GM21367 (cell line): ENCODE measurements around the gene CDH4.

Source experiments
- ATAC-seq: cut with Tn5 transposase; IDR thresholded peaks from one replicate; pipeline ENCODE4 v1.9.1; 2021; ENCODE audit not compliant: unreplicated experiment

CDH4 gene

DNA sequence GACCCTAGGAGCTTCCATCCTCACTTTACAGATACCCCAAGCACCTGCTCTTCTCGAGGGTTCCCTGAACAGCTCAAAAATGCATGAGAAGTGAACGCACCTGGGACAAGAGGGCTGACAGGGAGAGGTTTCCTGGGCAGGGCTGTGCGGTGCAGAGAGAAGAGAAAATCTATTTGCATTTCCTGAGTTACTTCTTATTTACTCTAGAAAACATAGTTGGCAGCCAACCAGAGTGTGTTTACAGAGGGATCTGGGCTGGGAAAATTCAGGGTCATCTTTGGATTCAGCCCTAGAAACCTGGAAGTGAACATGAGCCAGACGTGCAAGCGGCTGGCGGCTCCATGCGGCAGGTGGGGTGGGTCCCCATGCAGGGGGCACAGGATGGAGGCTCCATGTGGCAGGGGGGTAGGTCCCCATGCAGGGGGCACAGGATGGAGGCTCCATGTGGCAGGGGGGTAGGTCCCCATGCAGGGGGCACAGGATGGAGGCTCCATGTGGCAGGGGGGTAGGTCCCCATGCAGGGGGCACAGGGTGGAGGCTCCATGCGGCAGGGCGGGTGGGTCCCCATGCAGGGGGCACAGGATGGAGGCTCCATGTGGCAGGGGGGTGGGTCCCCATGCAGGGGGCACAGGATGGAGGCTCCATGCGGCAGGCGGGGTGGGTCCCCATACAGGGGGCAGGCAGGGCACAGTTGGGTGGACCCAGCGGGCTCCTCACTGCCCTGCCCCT lies 471.6 kb downstream of the CDH4 start:
- no peak for ATAC-seq

GRCh38 chr20:61724376-61724775 lies 472.3 kb downstream of the CDH4 start:
- ATAC-seq: no peak

GRCh38 chr20:61725145-61725544 lies 473.1 kb downstream of the CDH4 start:
- ATAC-seq: no peak

- no peak for ATAC-seq
These were observed 473.9 kb downstream of the CDH4 start for GRCh38 chr20:61725966-61726365.

DNA sequence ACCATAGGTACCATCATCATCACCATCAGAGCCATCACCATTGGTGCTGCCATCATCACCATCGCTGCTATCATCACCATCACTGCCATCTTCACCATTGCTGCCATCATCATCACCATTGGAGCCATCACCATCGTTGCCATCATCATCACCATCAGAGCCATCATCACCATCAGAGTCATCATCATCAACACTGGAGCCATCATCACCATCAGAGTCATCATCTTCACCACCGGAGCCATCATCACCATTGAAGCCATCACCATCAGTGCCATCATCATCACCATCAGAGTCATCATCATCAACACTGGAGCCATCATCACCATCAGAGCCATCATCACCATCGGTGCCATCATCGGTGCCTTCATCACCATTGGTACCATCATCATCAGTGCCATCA lies 474.9 kb downstream of the CDH4 start:
- ATAC-seq: no peak

GRCh38 chr20:61727761-61728160 lies 475.7 kb downstream of the CDH4 start:
- no peak for ATAC-seq

DNA sequence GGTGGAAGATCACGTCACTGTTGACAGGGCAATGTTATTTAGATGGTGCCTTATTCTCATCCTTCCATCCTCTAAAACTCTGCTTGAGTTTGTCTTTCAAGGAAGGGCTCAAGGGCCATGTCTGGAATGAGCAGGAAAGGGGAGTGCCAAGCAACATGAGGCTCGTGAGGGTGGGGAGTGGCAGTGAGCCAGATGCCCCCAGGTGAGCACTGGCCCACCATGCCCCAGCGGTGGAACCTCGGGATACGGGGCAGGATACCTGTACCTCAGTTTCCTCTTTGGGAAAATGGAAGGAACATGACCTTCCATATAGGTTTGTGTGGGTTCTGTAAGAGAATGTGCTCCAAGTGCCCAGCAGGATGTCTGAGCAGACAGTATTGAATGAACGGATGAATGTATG lies 476.3 kb downstream of the CDH4 start:
- ATAC-seq: no peak

DNA sequence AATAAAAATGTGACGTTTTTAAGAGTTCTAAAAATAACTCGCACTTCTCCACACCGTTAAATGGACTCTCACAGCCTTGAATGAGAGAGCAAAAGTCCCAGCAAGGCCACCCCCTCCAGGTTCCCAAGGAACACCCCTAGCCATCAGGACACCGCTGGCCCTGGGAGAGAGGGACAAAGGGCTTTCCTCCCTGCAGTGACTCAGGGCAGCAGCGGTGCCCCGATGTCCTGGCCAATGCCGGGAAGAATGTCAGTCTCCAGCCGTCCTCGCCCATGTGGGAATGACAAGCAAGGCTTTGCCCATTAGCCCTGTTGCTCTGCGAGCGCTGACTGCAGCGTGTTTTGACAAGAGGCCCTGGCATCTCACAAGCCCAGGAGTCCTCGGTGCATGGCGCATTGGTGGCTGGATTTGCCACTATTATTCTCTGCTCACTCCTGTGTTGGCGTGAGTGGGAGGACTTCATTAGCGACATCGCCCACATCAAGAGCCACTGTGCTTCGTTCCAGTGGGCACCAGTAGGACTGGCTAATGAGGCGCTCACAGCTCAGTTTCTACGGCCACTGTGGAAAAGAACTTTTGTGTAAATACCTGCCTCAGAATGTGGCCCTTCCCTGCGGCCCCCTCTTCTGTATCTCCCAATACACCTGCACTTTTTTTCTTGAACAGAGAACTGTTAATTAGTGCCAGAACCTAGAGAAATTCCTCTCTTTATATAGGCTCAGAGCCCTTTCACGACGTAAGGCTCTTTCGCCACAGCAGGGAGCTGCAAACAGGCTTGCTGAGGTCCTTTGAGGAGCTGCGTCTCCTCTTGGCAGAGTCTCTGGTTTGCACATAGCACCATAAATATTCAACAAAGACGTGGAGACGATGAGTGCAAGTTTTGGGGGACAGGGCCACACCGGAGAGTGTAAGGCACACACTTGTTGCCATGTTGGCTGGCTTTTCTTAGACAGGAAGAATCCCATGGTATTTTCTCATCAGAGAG lies 477.0 kb downstream of the CDH4 start:
- ATAC-seq: no peak

- no peak for ATAC-seq
These were observed 478.7 kb downstream of the CDH4 start for GRCh38 chr20:61730631-61731362.

DNA sequence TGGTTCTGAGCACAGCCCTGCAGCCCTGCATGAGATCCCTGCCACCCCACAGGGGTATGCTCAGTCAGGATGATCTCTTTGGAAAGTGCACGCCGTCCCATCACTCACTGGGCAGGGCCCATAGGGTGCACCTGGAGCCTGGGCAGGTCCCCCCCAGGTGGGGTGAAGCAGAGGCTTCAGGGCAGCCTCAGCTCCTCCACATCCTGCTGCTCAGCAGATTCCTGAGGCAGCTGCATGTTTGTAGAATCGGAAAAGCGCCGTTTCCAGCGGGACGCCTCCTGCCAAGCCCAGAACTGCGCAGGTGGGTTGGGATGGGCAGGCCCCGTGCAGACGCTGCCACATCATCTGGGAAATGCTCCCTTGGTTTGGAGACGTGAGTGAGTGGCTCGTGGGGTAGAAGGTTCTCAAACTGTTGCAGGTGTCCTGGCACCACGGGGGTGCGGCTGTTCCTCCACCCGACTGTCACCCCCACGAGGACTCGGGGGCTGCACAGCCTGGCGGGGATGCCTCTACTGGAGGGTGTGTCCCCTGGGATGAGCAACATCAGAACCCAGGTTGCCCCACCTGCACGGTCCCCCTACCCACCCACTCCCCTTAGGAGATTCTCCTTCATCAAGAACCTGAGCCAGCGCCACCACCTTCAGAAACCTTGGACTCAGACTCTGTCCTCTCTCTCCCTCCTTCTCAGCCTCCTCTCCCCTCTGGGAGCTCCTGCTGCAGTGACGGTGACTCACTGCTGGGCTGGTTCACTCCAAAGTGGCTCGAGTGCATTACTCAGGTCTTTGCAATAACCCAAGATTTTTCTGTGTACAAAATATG lies 479.5 kb downstream of the CDH4 start:
- no peak for ATAC-seq

GRCh38 chr20:61732511-61733210 lies 480.6 kb downstream of the CDH4 start:
- no peak for ATAC-seq

GRCh38 chr20:61733216-61733615 lies 481.2 kb downstream of the CDH4 start:
- ATAC-seq: no peak

- ATAC-seq: no peak
These were observed 482.1 kb downstream of the CDH4 start for GRCh38 chr20:61733891-61734732.

DNA sequence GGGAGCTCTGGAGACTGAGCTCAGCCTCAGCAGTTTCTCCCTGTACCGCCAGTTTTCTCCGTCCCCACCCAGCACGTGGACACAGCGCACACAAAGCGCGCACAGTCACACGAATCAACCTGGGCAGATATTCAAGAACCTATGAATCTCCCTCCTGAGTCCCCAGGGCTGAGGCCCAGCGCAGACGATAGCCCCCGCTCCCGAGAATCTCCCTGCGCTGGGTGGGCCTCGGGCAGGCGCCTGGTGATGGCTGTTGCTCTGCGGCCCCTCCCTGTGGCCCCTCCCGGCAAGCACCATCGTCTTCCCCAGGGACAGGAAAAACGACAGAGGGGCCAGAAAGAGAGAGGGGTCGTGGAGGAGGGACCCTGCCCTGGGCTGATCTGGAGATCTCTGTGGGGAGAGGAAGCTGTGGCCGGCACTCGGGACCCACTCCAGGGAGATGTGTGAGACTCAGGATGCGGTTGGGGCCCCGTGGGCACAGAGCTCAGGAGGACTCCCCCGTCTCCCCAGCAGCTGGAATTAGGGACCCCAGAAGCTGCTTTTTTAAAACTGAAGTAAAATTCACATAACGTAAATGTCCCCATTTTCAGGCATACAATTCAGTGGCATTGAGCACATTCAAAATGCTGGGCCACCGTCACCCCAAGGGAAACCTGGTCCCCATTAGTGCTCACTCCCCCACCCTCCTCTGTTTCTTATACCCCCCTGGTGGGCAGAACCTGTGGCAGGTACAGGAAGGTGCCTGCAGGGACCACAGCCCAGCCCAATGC lies 482.9 kb downstream of the CDH4 start:
- no peak for ATAC-seq

GRCh38 chr20:61735503-61735785 lies 483.4 kb downstream of the CDH4 start:
- ATAC-seq: no peak

DNA sequence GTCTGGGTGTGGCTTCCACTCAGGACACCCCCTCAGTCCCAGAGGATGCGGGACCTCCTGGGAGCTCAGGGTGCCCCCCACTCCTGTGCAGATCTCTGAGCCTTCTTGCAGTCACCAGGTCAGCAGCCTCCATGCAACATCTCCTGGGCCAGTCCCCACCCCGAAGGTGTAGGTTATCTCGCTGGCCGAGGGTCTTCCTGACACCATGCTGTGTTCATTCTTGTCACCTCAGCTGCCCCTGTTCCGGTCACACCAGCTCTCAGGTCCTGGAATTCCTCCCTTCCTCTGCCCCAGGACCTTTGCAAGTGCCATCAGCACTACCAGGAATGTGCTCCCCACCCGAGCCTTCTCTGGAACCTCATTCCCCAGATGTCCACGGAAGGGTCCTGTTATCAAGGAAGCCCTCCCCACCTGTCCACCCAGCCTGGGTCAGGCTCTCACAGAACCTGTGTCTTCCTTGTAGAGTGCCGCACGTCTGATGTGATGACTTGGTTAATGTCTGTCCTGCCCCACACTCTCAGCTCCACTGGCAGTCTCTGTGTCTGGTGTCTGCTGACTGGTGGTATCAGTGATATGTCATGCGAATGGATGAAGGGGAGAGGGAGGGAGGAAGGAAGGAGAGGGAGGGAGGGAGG lies 484.1 kb downstream of the CDH4 start:
- no peak for ATAC-seq

- ATAC-seq: no peak
These were observed 484.8 kb downstream of the CDH4 start for GRCh38 chr20:61736751-61737310.

GRCh38 chr20:61737346-61737745 lies 485.3 kb downstream of the CDH4 start:
- no peak for ATAC-seq
